Upper lobe of right lung (tissue), 1 donor: ENCODE results near the gene SCT. TPM values are rescaled to one million over a fixed set of nuclear protein-coding genes. Genes with fewer than 3 reads are reported as not detected.

Experiments used
- ATAC-seq: fragments of 200-7000 bp; cut with Tn5 transposase; one replicate; pipeline ENCODE4 v1.9.1; 2020; ENCODE audit warnings: mild to moderate bottlenecking, moderate library complexity
- DNase-seq: peaks from one replicate; pipeline ENCODE4 v3.0.0-alpha.2; 2020
- H3K27ac ChIP-seq: fragments of 200-600 bp; one replicate; pipeline ENCODE4 v1.8.0; 2022
- H3K27me3 ChIP-seq: fragments of 200-600 bp; one replicate; pipeline ENCODE4 v1.8.0; 2022; ENCODE audit warnings: mild to moderate bottlenecking
- H3K36me3 ChIP-seq: fragments of 200-600 bp; one replicate; pipeline ENCODE4 v1.8.0; 2022
- H3K4me1 ChIP-seq: fragments of 200-600 bp; one replicate; pipeline ENCODE4 v1.8.0; 2022
- H3K4me3 ChIP-seq: fragments of 200-600 bp; one replicate; pipeline ENCODE4 v1.8.0; 2022; ENCODE audit warnings: mild to moderate bottlenecking
- H3K9me3 ChIP-seq: fragments of 200-600 bp; one replicate; pipeline ENCODE4 v1.8.0; 2022
- intact Hi-C: fragments of 100-400 bp; cut with DNase I; formaldehyde crosslinking; loops from one replicate; pipeline ENCODE4 v1.11.0; 2022
- total RNA-seq: library from RNA; stranded (reverse); fragmentation: NEBNext Ultra II Directional; extraction: Animal tissue kit (Norgen Biotek cat#: 25700); gene quantifications from one replicate; pipeline ENCODE4 v1.2.1, GENCODE V29; 2021
- TF ChIP-seq, protein P1 (sequence below): fragments of 200-600 bp; IDR thresholded peaks from one replicate; pipeline ENCODE4 v1.8.0; 2022; ENCODE audit warnings: antibody characterized with exemption
- donor health status: DM: no; HTN: yes; CAD: no; lungs with severe emphysema.

The SCT gene
- total RNA-seq, 1 donor from 2014 or later: not detected

GRCh38 chr11:636511-637332, 9.7 kb upstream of the SCT start, which contains the start of gene DRD4:
Gene DRD4, plus strand, starts transcription at chr11:637269. Its CDS starts 36 bp downstream, at chr11:637305.
- H3K36me3 ChIP-seq: no peaks in the 10 kb centered on the region
- TF ChIP-seq, protein P1, sequence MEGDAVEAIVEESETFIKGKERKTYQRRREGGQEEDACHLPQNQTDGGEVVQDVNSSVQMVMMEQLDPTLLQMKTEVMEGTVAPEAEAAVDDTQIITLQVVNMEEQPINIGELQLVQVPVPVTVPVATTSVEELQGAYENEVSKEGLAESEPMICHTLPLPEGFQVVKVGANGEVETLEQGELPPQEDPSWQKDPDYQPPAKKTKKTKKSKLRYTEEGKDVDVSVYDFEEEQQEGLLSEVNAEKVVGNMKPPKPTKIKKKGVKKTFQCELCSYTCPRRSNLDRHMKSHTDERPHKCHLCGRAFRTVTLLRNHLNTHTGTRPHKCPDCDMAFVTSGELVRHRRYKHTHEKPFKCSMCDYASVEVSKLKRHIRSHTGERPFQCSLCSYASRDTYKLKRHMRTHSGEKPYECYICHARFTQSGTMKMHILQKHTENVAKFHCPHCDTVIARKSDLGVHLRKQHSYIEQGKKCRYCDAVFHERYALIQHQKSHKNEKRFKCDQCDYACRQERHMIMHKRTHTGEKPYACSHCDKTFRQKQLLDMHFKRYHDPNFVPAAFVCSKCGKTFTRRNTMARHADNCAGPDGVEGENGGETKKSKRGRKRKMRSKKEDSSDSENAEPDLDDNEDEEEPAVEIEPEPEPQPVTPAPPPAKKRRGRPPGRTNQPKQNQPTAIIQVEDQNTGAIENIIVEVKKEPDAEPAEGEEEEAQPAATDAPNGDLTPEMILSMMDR: no peak
- ATAC-seq (peak; percentile 70), DNase-seq (no peak)
- intact Hi-C loops: no loop called here
- peaks cover 24% of the 10 kb centered on the region for H3K27me3 ChIP-seq
- no peak within 1 kb of the TSS for H3K4me3 ChIP-seq
- H3K4me1 ChIP-seq: peaks cover 4% of the 10 kb centered on the region
- H3K27ac ChIP-seq: no peak within 1 kb of the TSS
- H3K9me3 ChIP-seq: no peaks in the 10 kb centered on the region

- Histone ChIP-seq H3K27ac (no peak overlapping the region), H3K4me1 (peaks cover 4% of the 10 kb centered on the region), H3K9me3 (no peaks in the 10 kb centered on the region), H3K4me3 (no peak overlapping the region), H3K36me3 (no peaks in the 10 kb centered on the region), H3K27me3 (peaks cover 24% of the 10 kb centered on the region)
- ATAC-seq (no peak), DNase-seq (no peak)
- intact Hi-C loops: no loop called here
- TF ChIP-seq, protein P1: no peak
Observed at GRCh38 chr11:635945-636510, 9.0 kb upstream of the SCT start.

DNA sequence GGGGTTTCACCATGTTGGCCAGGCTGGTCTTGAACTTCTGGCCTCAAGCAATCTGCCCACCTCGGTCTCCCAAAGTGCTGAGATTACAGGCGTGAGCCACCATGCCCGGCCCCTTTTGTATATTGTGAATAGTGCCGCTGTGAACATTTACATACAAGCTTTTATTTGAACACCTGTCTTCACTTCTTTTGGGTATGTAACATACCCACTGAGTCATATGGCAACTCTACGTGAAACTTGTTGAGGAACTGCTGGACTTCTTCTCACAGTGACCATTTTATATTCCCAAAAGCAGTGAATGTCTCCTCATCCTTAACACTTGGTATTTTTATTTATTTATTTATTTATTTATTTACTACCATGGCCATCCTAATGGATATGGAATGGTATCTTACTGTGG, 3.9 kb upstream of the SCT start:
- no peak for ATAC-seq
- H3K4me3 ChIP-seq: no peak overlapping the region
- no peaks in the 10 kb centered on the region for H3K4me1 ChIP-seq
- intact Hi-C loops: no loop called here
- TF ChIP-seq, protein P1: no peak
- H3K9me3 ChIP-seq: no peaks in the 10 kb centered on the region
- peaks cover 6% of the 10 kb centered on the region for H3K27me3 ChIP-seq
- H3K36me3 ChIP-seq: no peaks in the 10 kb centered on the region
- DNase-seq: no peak
- no peak overlapping the region for H3K27ac ChIP-seq

GRCh38 chr11:629237-629583, 2.2 kb upstream of the SCT start:
- no peak overlapping the region for H3K4me3 ChIP-seq

GRCh38 chr11:628056-628455, 1.1 kb upstream of the SCT start:
- no peak overlapping the region for H3K4me3 ChIP-seq
- no peaks in the 10 kb centered on the region for H3K36me3 ChIP-seq
- intact Hi-C loops: no loop called here
- no peak overlapping the region for H3K27ac ChIP-seq
- DNase-seq (no peak), ATAC-seq (no peak)
- TF ChIP-seq, protein P1: no peak
- peaks cover 20% of the 10 kb centered on the region for H3K27me3 ChIP-seq
- H3K4me1 ChIP-seq: no peaks in the 10 kb centered on the region
- H3K9me3 ChIP-seq: no peaks in the 10 kb centered on the region

More at GRCh38 chr11:629237-629583, 2.2 kb upstream of the SCT start:
- H3K4me1 ChIP-seq: no peaks in the 10 kb centered on the region
- H3K27me3 ChIP-seq: peaks cover 20% of the 10 kb centered on the region
- no peaks in the 10 kb centered on the region for H3K36me3 ChIP-seq
- ATAC-seq: no peak
- TF ChIP-seq, protein P1: no peak
- no peak overlapping the region for H3K27ac ChIP-seq
- DNase-seq: no peak
- intact Hi-C loops: no loop called here
- no peaks in the 10 kb centered on the region for H3K9me3 ChIP-seq
